ENCODE data around the gene THSD7B.
"Not testable (repeated sequence)": the region's sequence is repeated elsewhere in the genome, so short reads cannot be mapped to it uniquely, and the experiment has no call there.

Gene THSD7B

DNA sequence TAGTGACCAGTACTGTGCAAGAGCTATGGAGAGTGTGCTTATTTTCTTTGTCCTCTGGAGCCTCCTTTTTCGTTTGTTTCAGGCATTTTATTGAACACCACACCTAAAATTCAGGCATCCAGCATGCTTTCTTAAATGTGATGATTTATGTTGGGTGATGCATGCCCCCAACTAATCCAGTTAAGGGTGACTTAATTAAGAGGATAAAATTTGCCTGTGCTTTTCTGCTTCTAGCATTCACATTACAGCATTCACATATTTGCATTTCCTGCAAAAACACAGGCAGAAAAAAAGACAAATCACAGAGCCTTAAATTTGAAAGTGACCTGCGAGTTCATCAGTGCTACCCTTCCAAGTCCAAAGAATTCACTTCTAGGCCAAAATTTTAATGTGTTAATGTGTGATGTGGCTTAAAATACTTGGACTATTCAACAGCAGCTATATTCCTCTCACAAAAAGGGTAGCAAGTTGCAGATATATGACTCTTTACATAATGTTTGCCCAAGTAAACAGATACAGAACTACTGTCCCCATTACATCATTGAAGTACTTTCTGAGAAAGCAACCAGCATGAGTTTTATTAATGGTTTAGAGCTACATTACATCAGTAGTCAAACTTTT lies 286.5 kb downstream of the THSD7B start:
- no peak for DNase-seq

DNA sequence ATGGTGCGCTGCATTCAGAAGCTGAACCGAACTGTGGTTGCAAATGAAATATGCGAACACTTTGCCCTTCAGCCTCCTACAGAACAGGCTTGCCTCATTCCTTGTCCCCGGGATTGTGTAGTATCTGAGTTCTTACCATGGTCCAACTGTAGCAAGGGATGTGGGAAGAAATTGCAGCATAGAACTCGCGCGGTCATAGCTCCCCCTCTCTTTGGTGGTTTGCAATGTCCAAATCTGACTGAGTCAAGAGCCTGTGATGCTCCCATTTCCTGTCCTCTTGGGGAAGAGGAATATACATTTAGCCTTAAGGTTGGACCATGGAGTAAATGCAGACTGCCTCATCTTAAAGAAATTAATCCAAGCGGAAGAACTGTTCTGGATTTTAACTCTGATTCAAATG lies 291.4 kb downstream of the THSD7B start:
- no peak for DNase-seq

DNA sequence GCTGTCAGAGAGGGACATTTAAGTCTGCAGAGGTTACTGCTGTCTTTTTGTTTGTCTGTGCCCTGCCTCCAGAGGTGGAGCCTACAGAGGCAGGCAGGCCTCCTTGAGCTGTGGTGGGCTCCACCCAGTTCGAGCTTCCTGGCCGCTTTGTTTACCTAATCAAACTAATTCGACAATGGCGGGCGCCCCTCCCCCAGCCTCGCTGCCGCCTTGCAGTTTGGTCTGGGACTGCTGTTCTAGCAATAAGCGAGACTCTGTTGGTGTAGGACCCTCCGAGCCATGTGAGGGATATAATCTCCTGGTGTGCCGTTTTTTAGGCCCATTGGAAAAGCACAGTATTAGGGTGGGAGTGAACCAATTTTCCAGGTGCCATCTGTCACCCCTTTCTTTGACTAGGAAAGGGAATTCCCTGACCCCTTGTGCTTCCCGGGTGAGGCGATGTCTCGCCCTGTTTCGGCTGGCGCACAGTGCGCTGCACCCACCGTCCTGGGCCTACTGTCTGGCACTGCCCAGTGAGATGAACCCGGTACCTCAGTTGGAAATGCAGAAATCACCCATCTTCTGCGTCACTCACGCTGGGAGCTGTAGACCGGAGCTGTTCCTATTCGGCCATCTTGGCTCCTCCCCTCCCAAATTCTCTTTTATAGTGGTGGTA lies 310.9 kb downstream of the THSD7B start:
- DNase-seq, result not testable (repeated sequence)

DNA sequence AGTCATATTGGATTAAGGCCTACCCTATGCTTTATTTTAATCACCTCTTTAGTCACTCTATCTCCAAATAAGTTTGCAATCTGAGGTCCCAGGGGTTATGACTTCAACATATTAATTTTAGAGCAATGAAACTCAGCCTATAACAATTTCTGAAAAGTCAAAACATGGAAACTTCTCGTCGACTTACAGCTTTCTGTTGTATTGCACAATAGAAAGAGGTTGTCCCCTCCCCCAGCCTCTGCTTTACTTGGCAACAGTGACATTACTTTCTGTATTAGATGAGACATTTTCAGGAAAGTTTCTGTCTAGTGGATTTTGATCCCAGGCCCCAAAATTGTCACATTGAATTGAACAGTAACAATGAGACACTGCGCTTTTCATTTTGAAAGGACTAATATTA lies 326.4 kb downstream of the THSD7B start:
- DNase-seq, result no peak

DNA sequence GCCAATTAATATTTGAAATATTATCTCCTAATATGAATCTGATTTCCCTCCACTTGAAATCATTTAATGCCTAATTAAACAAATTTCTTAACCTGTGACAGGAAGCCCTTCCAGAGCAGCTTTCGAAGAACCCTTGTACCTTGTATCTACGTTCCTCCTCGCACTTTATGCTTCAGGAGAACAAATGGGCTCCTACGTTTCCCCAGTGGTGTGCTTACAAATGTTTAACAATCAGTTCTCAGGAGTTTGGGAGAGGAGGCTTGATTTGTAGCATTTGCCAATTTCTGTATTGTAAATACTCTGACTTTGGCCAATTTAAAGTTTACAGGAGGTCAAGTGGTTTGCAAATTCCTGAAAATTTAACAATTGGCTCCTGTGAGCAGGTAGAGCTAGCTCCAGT lies 327.8 kb downstream of the THSD7B start:
- DNase-seq, result no peak

DNA sequence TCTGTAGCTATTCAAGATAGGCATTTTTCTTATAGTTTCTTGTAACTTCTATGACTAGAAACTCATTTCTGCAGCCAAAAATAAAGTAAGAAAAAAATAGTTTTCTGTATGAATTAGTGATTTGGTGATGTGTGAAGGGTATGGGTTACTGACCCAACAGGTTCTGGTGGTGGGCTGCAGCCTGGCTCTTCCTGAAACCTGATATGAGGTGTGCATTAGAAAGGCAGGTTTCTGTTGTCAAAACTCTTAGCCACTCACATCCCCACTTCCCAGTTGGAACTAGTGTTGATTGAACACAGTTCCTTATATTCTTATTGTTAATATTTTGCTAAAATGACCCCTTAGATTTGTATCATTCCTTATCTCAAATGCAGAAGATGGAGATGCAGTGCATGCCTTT lies 330.8 kb downstream of the THSD7B start:
- DNase-seq, result no peak

DNA sequence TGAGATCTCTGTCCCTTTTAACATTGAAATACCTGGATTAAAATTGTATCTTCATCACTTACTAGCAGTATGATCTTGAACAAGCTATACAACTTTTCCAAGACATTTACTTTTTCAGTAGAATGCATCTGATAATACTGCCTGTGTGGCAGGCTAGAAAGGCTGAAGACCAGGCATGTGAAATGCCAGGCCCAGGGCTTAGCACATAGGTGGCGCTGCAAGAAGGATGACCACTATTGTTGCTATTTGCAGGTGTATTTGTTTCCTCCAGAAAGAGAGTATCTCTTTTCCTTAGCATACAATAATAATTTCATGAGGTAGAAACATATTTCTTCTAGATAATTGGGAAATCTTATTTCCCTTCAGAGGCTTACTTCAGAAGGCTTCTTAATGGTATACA lies 331.3 kb downstream of the THSD7B start:
- DNase-seq, result no peak

DNA sequence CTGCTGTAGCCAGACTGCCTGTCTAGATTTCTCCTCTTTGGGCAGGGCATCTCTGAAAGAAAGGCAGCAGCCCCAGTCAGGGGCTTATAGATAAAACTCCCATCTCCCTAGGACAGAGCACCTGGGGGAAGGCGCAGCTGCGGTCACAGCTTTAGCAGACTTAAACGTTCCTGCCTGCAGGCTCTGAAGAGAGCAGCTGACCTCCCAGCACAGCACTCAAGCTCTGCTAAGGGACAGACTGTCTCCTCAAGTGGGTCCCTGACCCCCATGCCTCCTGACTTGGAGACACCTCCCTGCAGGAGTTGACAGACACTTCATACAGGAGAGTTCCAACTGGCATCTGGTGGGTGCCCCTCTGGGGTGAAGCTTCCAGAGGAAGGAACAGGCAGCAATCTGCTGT lies 336.5 kb downstream of the THSD7B start:
- DNase-seq, result not testable (repeated sequence)

DNA sequence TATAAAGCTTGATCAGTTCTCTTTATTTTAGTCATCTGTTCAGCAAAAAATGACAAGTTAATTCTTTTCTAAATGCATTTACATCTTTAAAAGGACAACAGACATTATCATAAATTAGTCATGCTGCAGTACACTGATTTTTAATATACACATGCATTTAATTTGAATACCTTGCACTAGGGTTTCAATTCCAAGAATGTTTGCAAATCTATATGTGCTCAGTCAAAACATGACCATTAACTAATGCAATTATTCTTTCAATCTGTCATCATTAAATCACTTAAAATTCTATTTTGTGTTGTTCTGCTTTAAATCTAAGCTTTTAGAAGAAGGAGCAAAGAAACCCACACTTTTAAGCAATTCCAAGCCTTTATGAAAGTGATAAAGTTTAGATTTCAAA lies 342.6 kb downstream of the THSD7B start:
- DNase-seq, result no peak

DNA sequence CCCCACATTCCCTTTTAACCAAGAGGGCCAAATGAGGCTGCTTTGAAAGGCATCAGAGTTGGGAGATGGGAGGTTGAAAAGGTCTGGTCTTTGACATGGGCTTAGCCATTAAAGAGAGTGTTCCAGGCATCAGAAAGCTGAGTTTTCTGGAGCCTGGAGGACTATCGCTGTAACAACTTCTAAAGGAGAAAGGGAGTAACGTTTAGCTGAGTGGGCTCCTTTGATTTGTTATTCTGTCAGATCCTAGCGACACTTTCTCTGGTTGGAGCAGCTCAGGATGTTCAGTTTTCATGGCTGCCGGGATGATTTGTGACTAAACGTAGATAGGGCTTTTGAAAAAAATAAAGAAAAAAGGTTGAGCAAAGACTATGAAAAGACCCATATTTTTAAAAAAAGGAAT lies 346.6 kb downstream of the THSD7B start:
- no peak for DNase-seq

DNA sequence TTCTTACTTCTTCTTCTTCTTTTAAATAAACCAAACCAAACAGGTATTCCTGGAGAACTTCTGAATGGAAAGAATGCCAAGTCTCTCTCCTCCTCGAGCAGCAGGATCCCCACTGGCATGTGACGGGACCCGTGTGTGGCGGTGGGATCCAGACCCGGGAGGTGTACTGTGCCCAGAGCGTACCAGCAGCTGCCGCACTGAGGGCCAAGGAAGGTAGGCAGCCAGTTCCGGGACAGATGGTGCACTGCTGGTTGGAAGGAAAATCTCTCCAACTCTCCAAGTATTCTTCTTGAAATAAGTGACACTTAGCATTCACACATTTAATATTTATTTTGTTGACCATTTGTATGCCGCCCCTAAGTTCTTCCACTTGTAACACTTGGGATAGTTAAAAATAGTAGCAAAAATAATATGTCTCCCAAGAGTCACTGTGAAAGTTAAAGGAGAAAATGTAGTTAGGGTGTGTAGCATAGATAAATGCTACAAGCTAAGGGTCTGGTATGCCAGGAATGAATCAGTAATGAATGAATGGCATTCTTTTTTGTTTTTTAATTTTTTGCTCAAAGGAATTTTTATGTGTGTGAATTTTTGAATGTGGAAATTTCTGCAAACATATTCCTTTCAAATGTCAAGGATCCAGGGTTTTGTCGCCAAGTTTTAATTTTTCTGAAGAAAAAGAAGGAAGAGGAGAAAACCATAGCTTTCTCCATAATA lies 349.9 kb downstream of the THSD7B start:
- no peak for DNase-seq

DNA sequence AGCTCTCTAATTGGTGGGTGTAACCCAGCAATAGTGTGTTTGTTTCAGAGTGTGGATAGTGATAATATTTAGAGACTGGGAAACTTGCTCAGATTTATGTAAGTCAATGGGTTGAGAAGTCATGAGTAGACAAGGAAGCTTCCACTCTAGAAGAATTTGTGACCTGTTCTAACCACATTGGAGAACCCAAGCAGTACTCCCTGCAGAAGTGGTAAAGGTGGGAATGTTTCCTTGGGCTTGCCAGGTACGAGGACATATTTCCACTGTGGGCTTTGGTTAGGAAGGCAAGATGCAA lies 350.4 kb downstream of the THSD7B start:
- DNase-seq, result no peak

DNA sequence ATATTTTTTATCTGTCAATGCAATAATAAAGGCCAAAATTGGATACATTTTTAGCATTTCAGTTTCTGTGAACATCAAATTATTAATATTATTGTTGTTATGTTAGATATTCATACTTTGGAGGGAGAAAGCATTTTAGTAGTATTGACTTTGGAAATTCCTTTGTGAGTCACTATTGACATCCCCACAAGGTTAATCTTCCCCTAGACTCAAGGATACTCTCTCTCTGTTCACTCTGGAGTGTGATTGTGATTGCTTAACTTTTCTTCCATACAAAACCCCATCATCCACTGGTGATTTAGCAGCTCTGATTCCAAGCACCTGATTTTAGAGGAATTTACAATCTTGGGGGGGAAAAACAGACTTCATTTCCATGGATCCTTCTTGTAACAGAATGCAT lies 352.0 kb downstream of the THSD7B start:
- DNase-seq, result no peak

DNA sequence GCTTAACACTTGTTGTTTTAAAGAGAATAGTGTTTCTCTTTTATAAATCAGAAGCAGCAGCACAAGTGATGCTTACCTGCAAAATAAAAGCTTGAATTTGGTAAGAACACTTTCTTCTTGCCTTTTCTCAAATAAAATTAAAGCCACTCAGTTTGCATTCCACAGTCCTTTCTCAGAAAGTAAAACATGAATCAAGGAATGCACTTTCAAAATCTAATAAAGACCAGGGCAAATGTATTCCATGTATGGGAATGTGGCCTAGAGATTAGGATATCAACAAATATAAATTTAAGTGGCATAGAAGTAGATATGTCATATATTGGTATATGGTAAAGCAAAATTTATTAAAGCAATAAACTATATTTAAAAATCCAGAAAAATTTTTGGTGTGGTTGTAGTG lies 352.8 kb downstream of the THSD7B start:
- no peak for DNase-seq

DNA sequence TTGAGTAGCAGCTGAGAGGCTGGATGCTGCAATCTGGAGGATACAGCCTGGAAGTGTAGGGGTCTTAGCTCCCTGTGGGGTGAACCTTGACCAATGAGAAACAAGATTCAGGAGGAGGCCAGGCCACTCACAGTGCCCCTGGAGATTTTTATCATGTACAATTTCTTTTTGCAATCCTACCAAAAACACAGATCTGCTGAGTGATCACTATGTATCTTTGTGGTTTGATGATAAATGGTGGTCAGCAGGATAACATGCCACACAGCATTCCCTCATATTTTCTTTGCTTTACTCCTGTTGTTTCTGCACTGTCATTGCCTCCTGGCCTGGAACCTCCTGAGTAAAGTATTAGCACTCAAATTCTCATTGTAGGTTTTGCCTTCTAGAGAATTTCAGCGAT lies 357.9 kb downstream of the THSD7B start:
- no peak for DNase-seq

DNA sequence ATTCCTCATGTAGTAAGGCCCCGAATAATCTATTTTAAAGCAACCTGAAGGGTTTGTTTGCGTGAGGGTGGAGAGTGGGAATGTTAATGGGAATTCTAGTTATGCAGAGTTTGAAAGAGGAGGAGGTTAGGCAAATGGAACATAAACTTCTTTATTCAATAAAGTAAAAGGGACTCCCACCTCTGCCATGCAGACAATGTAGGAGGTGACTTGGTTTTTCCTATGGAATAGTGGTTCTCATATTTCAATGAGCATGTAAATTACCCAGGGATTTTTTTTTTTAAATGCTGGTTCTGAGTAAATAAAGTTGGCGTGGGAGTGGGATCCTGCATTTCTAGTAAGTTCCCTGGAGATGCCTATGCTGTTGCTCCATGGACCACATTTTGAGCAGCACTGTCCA lies 367.9 kb downstream of the THSD7B start:
- DNase-seq, result no peak

DNA sequence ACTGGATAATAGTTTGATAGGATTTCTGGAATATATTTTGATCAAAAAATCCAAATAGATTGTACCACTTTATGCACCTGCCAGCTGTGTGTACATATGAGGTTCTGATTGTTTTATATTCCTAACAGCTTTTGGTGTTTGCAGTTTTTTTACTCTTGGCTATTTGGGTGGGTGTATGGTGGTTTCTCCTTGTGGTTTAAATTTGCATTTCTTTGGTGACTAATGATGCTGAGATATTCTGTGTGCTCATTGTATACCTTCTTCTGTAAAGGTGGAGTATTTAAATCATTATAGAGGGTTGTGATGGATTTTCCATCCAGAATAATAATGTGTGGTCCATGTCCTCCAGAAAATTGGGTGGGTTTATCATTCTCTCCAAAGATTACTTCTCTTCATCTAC lies 372.9 kb downstream of the THSD7B start:
- no peak for DNase-seq

DNA sequence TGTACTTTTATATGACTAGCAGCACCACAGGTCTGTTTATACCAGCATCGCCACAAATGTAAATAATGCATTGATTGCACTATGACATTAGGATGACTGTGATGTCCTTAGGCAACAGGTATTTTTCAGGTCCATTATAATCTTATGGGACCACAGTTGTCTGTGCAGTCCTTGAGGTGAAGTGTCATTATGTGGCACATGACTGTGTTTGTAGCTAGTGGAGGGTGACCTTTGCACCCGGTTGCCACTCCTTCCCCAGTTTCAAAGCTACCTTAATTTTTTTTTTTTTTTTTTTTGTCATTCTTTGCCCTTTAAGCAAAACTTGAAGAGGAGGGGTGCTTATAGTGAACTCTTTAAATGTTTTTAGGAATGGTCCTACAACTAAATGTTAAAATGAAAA lies 386.4 kb downstream of the THSD7B start:
- no peak for DNase-seq

DNA sequence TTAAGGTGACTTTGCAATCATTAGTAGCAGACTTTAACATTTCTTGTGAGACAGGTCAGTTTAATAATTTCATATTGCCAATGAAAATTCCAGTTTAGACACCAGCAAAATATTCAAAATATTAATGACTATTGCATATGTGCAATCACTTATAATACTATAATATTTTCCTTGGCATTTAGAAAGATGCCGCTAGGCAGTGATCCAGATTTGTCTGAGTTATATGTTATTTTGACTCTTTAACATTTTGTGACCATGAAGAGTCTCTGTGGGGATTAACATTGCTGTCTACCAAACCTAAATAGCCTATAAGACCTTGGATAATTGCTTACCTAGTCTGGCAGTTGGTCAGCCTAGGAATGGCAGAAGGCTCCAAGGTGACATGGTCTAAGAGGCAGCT lies 389.6 kb downstream of the THSD7B start:
- no peak for DNase-seq

DNA sequence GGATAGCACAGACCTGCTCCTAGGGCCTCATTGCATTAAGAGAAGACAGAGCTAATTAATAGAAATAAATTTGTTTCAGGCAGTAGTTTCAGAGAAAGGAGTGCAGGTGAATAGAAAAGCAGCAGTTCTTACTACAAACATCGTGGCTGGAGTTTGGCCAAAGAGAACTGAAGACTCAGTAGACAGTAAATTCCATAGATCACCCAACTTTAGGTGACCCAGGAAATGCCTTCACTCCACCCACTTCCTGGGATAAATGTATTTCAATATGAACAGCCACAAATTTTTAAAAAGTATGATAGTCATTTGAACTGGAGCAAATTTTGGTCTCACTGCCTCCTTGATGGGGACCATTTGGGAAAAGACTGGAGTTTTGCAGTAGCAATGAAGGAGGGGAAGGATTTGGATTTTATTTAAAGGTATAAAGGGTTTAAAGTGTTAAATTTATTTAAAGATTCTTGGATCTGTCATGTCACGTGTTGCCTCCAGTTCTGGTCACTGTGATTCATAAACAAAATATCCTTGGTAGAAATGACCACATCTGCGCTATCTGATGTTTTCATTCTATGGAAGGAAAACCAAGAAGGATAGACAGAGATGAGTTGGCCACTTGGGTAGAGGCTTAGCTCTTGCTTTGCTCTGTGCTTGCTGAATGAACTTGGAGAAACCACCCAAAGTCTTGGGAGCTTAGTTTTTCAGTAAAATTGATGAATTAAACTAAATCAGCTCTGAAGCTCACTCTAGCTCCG lies 390.2 kb downstream of the THSD7B start:
- DNase-seq, result no peak

DNA sequence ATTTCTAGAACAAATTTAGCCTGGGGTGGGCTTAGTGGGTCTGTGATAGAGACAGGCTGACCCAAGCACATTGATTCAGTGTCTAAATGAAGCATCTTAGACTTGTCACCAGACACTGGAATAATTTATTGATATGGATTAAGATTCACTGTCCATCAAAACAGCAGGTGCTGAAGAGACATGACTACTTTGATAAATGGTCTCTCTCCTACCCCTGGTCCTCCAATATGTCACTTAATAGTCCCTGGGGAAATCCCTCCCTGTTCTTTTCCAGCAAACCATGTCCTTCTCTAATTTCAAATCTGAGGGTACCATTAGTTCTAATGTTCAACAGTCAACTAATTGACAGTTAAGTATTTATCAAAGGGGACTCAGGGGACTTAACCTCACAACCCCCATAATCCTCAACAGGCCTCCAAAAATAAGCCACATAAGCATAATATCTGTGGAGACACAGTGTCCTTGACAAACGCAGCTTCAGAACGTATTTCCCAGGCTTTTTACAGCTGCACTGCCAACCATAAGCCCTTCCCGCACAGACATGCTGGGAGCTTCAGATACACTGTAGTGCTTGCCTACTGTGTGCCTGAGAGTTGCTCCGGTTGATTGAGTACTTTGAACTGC lies 391.0 kb downstream of the THSD7B start:
- DNase-seq, result no peak

DNA sequence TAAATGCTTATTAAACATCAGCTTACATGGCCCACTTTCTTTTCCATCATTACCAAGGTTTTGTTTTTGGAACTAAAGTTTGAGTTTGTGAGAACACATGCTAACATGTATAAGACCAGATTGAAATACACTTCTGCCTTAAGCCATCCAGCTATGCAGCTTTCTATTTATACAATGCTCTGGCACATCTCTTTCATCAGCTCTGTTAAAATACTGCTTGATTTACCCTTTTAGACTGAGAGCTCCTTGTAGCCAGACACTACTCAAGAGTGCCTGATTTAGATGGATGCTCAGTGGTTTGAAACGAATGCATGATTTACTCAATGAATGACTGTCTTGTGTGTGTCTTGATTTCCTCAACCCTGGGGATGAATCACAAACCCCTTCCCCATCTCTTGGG lies 392.5 kb downstream of the THSD7B start:
- no peak for DNase-seq

DNA sequence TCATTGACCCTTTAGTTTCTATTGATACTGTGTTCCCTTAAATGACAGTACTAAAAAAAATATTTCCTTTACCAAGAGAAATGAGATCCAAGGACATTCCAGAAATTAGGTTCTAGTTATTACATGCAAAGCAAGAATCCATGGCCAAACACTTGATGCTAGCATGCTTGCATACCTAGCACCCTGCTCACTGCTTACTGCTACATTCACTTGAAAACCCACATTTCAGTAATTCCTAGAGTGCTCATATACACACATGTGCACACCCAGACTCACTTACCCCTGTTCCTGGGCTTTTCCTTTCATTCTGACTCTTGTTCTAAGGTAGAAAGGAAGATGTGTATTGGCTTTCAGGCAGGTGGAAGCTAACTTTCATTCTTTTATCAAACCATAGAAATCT lies 395.9 kb downstream of the THSD7B start:
- DNase-seq, result no peak

DNA sequence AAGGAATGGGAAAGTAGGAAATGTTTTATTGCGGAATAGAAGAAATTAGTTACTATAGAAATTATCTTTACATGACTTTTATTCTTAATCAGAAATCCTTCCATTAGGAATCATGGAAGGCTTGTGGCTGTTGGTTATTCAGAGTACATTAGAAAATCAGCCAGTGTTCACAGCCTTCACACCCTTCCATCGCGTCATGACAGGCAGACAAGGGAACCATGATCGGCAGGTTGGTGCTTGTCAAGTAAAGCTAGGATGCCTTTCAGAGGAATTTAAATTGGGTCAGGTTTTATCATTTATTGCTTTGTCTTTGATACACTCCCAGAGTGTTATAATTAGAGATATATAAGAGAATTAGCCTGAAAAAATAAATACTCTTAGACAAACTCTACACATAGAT lies 400.6 kb downstream of the THSD7B start:
- no peak for DNase-seq

Measured in hematopoietic multipotent progenitor cell treated with erythropoietin and hydrocortisone succinate and interleukin-3 and kit ligand, for 4 days (in vitro differentiated cells).